Brain microvascular endothelial cell (primary cell): ENCODE data around the gene HS6ST2.

ENCODE experiments used
- DNase-seq: peaks from one replicate; pipeline ENCODE4 v3.0.0-alpha.2; 2020
- H3K27ac ChIP-seq: fragments of 250-450 bp; sonication (Bioruptor Pico); 2 replicates; pipeline ENCODE4 v1.5.1; 2020; ENCODE audit warnings: mild to moderate bottlenecking, moderate library complexity
- H3K27me3 ChIP-seq: fragments of 250-450 bp; sonication (Bioruptor Pico); replicated peaks from 2 replicates; pipeline ENCODE4 v1.5.1; 2020; ENCODE audit warnings: mild to moderate bottlenecking
- H3K36me3 ChIP-seq: fragments of 250-450 bp; sonication (Bioruptor Pico); replicated peaks from 2 replicates; pipeline ENCODE4 v1.5.1; 2020; ENCODE audit warnings: mild to moderate bottlenecking
- H3K4me3 ChIP-seq: 2 replicates; pipeline ENCODE4 v1.5.1; 2011; ENCODE audit warnings: low read depth, mild to moderate bottlenecking, control low read depth, low read length, moderate library complexity
- CTCF ChIP-seq: IDR thresholded peaks from 2 replicates; pipeline ENCODE4 v1.5.1; 2011; ENCODE audit warnings: low read depth, mild to moderate bottlenecking, moderate library complexity, low read length, control low read depth, inconsistent platforms; ENCODE audit errors: missing control alignments
- in situ Hi-C: cut with HindIII; loops from 2 replicates; pipeline ENCODE4 v1.10.0; 2017; ENCODE audit warnings: low sequenced_read_pairs, low pct_ligation_motif_present

Gene HS6ST2

GRCh38 chrX:132748909-132749308, 209.5 kb downstream of the HS6ST2 start:
- H3K27ac ChIP-seq, result no peak overlapping the region
- no peaks in the 10 kb centered on the region for H3K36me3 ChIP-seq
- in situ Hi-C loops, result no loop called here
- H3K27me3 ChIP-seq, result no peaks in the 10 kb centered on the region
- no peak overlapping the region for H3K4me3 ChIP-seq
- TF ChIP-seq CTCF, result no peak
- DNase-seq, result no peak

GRCh38 chrX:132748268-132748667, 210.2 kb downstream of the HS6ST2 start:
- Histone ChIP-seq H3K27me3 (no peaks in the 10 kb centered on the region), H3K27ac (no peak overlapping the region), H3K36me3 (no peaks in the 10 kb centered on the region), H3K4me3 (no peak overlapping the region)
- DNase-seq, result no peak
- in situ Hi-C loops, result no loop called here
- no peak for TF ChIP-seq CTCF

- H3K27ac ChIP-seq, result no peak overlapping the region
Observed at GRCh38 chrX:132745593-132745992, 212.8 kb downstream of the HS6ST2 start.

GRCh38 chrX:132744470-132744869, 214.0 kb downstream of the HS6ST2 start:
- Histone ChIP-seq H3K27me3 (no peaks in the 10 kb centered on the region), H3K4me3 (no peak overlapping the region), H3K27ac (no peak overlapping the region), H3K36me3 (no peaks in the 10 kb centered on the region)
- no peak for TF ChIP-seq CTCF
- no peak for DNase-seq
- in situ Hi-C loops, result no loop called here

More at GRCh38 chrX:132745593-132745992, 212.8 kb downstream of the HS6ST2 start:
- in situ Hi-C loops, result no loop called here
- Histone ChIP-seq H3K4me3 (no peak overlapping the region), H3K27me3 (no peaks in the 10 kb centered on the region), H3K36me3 (no peaks in the 10 kb centered on the region)
- DNase-seq, result no peak
- TF ChIP-seq CTCF, result no peak

- Histone ChIP-seq H3K36me3 (no peaks in the 10 kb centered on the region), H3K4me3 (no peak overlapping the region), H3K27me3 (no peaks in the 10 kb centered on the region), H3K27ac (no peak overlapping the region)
- DNase-seq, result no peak
- in situ Hi-C loops, result no loop called here
- TF ChIP-seq CTCF, result no peak
Observed at GRCh38 chrX:132743086-132743485, 215.3 kb downstream of the HS6ST2 start.

GRCh38 chrX:132742246-132742645, 216.2 kb downstream of the HS6ST2 start:
- in situ Hi-C loops, result no loop called here
- Histone ChIP-seq H3K36me3 (no peaks in the 10 kb centered on the region), H3K27ac (no peak overlapping the region), H3K4me3 (no peak overlapping the region), H3K27me3 (no peaks in the 10 kb centered on the region)
- no peak for TF ChIP-seq CTCF
- no peak for DNase-seq
